ENCODE measurements around the gene TMIGD1.
"Not testable (repeated sequence)": the region's sequence is repeated elsewhere in the genome, so short reads cannot be mapped to it uniquely, and the experiment has no call there.

TMIGD1 gene

DNA sequence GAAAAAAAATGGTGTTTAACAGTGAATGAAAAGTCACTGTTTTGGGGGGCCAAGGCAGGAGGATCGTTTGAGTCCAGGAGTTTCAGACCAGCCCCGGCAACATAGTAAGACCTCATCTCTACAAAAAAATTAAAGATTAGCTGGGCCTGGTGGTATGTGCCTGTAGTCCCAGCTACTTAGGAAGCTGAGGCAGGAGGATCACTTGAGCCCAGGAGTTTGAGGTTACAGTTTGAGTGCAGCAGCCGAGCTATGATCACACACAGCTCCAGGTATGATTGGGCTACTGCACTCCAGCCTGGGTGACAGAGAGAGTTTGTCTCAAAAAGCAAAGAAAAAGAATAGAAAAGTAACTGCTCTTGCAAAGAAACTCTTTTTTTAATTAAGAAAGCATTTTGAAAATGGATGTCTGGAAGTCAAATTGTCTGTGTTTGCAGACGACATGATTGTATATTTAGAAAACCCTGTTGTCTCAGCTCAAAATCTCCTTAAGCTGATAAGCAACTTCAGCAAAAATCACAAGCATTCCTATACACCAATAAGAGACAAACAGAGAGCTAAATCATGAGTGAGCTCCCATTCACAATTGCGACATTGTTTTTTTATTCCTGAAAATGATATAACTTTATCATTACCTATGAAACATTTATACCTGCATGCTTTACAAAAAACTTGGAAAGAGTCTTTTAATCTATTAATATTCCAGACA is 24.4 kb upstream of the TMIGD1 start:
- TF ChIP-seq, protein P1, sequence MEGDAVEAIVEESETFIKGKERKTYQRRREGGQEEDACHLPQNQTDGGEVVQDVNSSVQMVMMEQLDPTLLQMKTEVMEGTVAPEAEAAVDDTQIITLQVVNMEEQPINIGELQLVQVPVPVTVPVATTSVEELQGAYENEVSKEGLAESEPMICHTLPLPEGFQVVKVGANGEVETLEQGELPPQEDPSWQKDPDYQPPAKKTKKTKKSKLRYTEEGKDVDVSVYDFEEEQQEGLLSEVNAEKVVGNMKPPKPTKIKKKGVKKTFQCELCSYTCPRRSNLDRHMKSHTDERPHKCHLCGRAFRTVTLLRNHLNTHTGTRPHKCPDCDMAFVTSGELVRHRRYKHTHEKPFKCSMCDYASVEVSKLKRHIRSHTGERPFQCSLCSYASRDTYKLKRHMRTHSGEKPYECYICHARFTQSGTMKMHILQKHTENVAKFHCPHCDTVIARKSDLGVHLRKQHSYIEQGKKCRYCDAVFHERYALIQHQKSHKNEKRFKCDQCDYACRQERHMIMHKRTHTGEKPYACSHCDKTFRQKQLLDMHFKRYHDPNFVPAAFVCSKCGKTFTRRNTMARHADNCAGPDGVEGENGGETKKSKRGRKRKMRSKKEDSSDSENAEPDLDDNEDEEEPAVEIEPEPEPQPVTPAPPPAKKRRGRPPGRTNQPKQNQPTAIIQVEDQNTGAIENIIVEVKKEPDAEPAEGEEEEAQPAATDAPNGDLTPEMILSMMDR (IDR thresholded peaks at IDR 0.05; ENCODE audit: control extremely low read depth, extremely low read depth, low read depth, missing control alignments), result no peak
- ChIA-PET POLR2A (no interaction called here), CTCF (interaction anchor here (0.9 to 1.0 kb wide), 2 partner anchors 17 to 24 kb away, joined by 3 to 7 read pairs; no protein-coding TSS in a partner anchor)
- no peak for DNase-seq (ENCODE audit: extremely low spot score)

DNA sequence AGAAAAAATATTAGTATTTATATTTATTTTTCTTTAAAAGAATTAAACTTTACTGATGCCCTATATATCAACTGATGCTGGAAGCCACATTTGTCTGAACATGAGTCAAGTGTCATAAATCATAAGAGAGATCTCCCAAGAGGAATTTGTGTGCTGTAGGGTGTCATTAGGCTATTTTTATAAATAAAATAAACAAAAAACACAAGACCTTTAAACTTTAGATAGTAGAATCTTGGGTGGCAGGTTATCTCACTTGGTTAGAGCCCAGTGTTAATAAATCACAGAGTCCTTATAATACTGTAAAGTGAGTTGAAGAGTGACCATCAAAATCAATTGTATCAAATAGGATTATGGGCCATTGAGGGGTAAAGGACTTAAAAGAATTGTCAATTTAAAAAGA is 23.6 kb upstream of the TMIGD1 start:
- ChIA-PET POLR2A (no interaction called here), CTCF (interaction anchor here (1.0 to 3.7 kb wide), 3 partner anchors 8 to 23 kb away, joined by 3 to 27 read pairs (median 4); no protein-coding TSS in a partner anchor)
- no peak for DNase-seq (ENCODE audit: extremely low spot score)
- TF ChIP-seq, protein P1 (IDR thresholded peaks at IDR 0.05; ENCODE audit: control extremely low read depth, extremely low read depth, low read depth, missing control alignments), result no peak

DNA sequence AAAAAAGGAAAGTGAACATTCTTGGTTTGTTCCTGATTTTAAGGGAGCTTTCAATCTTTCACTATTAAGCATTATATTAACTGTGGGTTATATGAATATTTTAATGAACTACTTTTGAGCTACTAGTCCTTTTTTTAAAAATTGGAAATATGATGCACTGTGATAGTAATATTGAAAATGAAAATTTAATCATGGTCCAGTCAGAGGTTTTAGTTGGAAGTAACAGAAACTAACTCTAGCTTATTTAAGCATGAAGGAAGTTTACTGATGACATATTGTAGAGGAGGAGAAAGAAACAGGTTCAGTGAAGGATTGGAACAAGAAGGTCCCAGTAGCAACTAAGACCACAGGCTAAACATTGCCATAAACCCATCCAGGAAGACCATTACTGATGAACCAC is 20.8 kb upstream of the TMIGD1 start:
- CTCF ChIA-PET, result interaction anchor here (0.7 to 3.7 kb wide), 7 partner anchors 9 to 28 kb away, joined by 3 to 27 read pairs (median 3); no protein-coding TSS in a partner anchor
- no peak for DNase-seq (ENCODE audit: extremely low spot score)
- POLR2A ChIA-PET, result no interaction called here
- TF ChIP-seq, protein P1 (IDR thresholded peaks at IDR 0.05; ENCODE audit: control extremely low read depth, extremely low read depth, low read depth, missing control alignments), result no peak

DNA sequence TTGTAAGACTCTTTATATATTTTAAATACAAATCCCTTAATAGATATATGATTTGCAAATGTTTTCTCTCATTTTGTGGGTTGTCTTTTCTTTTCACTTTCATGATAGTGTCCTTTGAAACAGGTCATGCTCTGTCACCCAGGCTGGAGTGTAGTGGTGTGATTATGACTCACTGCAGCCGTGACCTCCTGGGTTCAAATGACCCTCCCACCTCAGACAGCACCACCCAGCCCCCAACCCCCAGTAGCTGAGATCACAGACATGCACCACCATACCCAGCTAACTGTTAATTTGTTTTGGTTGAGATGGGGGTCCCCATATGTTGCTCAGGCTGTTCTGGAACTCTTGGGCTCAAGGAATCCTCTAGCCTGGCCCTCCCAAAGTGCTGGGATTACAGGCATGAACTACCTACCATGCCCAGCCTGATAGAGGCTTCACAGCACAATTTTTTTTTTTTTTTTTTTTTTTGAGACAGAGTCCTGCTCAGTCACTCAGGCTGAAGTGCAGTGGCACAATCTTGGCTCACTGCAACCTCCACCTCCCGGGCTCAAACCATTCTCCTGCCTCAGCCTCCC is 18.5 kb upstream of the TMIGD1 start:
- DNase-seq (ENCODE audit: extremely low spot score), result no peak
- ChIA-PET POLR2A (no interaction called here), CTCF (interaction anchor here (0.9 to 1.4 kb wide), 2 partner anchors 10 to 12 kb away, joined by 3 to 4 read pairs; no protein-coding TSS in a partner anchor)
- TF ChIP-seq, protein P1 (IDR thresholded peaks at IDR 0.05; ENCODE audit: control extremely low read depth, extremely low read depth, low read depth, missing control alignments), result no peak

DNA sequence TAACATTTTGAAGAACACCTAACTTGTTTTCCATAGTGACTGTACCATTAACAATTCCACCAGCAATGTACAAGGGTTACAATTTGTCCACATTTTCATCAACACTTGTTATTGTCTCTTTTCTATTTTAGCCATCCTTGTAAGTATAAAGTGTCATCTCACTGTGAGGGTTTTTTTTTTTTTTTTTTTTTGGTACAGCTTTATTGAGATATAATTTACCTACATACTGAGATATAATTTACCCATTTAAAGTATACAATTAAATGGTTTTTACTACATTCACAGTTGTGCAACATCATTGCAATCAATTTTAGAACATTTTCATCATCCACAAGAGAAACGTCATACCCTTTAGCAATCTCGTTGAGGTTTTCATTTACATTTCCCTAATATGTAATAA is 17.9 kb upstream of the TMIGD1 start:
- no peak for DNase-seq (ENCODE audit: extremely low spot score)
- CTCF ChIA-PET, result no interaction called here
- TF ChIP-seq, protein P1 (IDR thresholded peaks at IDR 0.05; ENCODE audit: control extremely low read depth, extremely low read depth, low read depth, missing control alignments), result no peak
- POLR2A ChIA-PET, result no interaction called here

DNA sequence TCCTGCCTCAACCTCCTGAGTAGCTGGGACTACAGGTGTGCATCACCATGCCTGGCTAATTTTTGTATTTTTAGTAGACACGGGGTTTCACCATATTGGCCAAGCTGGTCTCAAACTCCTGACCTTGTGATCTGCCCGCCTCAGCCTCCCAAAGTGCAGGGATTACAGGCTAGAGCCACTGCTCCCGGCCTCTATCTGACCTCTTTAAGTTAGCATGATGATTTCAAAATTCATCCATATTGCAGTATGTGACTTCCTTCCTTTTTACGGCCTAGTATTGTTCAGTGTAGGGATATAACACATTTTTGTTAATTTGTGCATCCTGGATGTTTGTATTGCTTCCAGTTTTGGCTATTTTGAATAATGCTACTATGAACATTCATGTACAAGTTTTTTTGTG is 17.4 kb upstream of the TMIGD1 start:
- CTCF ChIA-PET; DNase-seq (ENCODE audit: extremely low spot score); POLR2A ChIA-PET: not testable (repeated sequence)

DNA sequence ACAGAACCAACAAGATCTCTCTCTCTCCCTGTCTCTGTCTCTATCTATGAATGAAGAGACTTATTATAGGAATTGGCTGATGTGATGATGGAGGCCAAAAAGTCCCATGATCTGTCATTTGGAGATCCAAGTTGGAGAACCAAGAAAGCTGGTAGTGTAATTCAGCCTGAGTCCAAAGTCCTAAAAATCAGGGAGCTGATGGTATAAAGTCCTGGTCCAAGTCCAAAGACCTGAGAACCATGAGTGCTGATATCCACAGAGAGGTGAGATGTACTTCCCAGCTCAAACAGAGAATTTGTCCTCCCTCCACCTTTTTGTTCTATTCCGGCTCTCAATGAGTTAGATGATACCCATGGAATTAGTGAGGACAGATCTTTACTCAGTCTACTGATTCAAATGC is 15.4 kb upstream of the TMIGD1 start:
- no peak for DNase-seq (ENCODE audit: extremely low spot score)
- ChIA-PET CTCF (interaction anchor here (2.0 to 3.0 kb wide), 2 partner anchors 9 to 13 kb away, joined by 10 to 17 read pairs; no protein-coding TSS in a partner anchor), POLR2A (no interaction called here)
- TF ChIP-seq, protein P1 (IDR thresholded peaks at IDR 0.05; ENCODE audit: control extremely low read depth, extremely low read depth, low read depth, missing control alignments), result no peak
